NCI-H460 (cell line): ENCODE results near the gene GAREM2. TPM values are rescaled to one million over a fixed set of nuclear protein-coding genes. Genes with fewer than 3 reads are reported as not detected.
"Not testable (repeated sequence)": the region's sequence is repeated elsewhere in the genome, so short reads cannot be mapped to it uniquely, and the experiment has no call there.

Experiments used
- DNase-seq: peaks from one replicate; pipeline ENCODE4 v3.0.0-alpha.2; 2016; ENCODE audit warnings: low read depth; ENCODE audit errors: extremely low read depth
- polyA plus RNA-seq: library from polyadenylated mRNA; depleted of rRNA; stranded (reverse); fragments of >200 nt; gene quantifications from 2 replicates; pipeline ENCODE4 v1.2.3, GENCODE V29; 2014; cell fraction: nucleus; rRNA removed
- total RNA-seq: library from RNA; depleted of rRNA; stranded (reverse); fragments of >200 nt; shearing (Covaris generic); gene quantifications from 2 replicates; pipeline ENCODE4 v1.2.3, GENCODE V29; 2014; rRNA removed

The GAREM2 gene
- 5.5 and 5.7 TPM in 2 replicates for total RNA-seq
- 5.7 and 7.4 TPM in 2 replicates for polyA plus RNA-seq

DNA sequence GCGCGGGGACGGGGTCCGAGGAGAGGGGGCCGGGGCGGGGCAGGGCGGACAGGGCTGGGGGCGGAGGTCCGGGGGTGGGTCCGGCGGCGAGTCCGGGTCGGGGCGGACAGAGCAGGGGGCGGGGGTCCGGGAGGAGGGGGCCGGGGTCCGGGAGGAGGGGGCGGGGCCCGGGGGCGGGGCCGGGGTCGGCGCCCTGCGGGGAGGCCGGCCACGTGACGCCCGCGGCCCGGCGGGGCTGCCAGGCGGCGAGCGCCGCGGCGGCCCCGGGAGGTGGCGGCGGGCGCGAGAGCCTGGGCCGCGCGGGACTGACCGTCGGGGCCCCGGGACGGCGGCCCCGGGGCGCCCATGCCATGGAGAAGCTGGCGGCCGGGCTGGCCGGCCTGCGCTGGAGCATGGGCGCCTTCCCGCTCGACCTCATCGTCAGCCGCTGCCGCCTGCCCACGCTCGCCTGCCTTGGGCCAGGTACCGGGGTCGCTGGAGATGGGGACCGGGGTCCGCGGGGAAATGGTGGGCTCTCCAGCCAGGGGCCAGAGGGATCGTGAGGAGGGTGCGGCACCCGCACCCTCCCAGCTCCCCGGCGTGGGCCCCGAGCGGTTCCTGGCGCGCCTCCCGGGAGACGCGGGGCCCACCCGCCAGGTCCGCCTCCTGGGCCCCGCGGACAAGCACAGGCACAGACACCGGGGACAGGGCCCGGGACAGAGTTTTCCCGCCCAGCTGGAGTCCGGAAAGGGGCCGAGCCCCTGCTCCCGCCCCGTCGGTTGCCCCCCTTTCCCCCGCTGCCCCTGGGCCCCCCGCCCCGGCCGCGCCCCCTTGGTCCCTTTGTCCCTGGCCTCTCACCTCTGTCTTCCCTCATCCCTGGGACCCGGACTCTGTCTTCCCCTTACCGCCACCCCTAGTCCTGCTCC, at the start of gene GAREM2:
TSS of gene GAREM2 (plus strand) at position 218 of the 905 bp plus-strand sequence. CDS start at position 351, 133 bp downstream.
- no peak for DNase-seq

DNA sequence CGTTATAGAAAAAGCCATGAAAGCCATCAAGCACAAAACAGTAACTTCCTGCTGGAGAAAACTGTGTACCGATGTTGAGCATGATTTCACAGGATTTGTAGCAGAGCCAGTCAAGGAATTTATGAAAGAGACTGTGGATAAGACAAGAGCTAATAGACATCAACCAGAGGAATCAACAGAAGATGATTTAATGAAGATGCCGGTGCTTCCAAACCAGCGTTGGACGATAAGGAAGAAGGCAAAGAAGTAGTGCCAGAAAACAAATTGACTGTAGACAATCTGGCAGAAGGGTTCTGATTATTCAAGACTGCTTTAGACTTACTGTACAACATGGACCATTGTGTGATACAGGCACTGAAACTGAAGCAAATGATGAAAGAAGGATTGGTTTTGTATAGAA, 49.5 kb upstream of the GAREM2 start:
- no peak for DNase-seq

DNA sequence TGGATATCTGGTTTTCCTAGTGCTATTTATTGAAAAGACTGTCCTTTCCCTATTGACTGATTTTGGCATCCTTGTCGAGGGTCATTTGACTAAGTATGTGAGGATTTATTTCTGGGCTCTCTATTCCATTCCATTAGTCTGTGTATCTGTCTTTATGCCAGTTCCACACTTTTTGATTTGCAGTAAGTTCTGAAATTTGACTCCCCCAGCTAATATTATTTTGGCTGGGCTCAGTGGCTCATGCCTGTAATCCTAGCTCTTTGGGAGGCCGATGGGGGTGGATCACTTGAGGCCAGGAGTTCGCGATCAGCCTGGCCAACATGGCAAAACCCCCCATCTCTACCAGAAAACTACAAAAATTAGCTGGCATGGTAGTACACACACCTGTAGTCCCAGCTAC, 46.8 kb upstream of the GAREM2 start:
- DNase-seq, result no peak

DNA sequence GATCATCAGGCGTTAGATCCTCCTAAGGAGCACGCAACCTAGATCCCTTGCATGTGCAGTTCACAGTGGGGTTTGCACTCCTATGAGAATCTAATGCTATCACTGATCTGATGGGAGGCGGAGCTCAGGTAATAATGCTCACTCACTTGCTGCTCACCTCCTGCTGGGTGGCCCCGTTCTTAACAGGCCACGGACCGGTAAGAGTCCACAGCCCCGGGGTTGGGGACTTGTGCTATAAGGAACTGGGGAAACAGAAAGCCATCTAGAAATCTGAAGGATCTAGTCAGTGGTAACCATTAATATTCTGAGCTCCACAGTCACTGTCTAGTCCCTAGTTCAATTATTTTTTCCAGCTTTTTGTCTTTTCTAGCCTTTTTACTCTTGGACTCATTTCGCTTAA, 44.7 kb upstream of the GAREM2 start:
- DNase-seq, result no peak

DNA sequence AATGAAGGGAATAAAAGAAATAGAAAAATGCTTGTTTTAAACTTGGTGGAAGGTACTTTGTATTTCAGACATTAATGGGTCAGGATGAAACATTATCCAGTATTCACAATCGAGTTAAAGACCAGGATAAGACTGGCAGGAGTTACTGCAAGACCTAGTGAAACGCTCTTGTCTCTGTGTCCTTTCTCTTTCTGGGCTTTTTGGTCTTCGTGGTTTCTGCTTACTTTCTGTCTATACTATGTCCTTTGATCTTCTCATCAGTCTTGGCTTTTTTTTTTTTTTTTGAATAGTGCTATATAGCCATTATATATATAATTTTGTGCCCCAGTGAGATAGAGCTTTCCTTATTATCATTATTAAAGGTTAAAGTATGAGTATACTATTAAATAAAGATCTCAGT, 42.1 kb upstream of the GAREM2 start:
- DNase-seq, result no peak

DNA sequence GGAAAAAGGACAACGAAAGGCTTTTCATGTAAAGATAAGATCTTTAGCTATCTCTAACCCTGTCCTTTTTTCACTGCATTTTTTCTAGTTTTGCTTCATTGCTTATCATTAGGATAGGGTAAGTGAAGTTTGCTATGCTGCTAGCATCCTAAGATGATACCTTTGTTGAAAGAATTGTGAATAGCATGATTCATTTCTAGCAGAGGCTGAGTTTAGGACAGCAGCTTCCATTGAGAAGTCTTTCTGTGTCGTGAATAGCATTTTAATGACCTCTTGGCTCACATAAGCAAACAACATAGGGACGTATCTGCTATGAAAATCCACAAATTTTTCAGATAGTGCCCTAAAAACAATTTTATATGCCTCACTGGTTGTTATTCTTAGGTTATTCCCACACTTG, 36.4 kb upstream of the GAREM2 start:
- DNase-seq, result no peak

DNA sequence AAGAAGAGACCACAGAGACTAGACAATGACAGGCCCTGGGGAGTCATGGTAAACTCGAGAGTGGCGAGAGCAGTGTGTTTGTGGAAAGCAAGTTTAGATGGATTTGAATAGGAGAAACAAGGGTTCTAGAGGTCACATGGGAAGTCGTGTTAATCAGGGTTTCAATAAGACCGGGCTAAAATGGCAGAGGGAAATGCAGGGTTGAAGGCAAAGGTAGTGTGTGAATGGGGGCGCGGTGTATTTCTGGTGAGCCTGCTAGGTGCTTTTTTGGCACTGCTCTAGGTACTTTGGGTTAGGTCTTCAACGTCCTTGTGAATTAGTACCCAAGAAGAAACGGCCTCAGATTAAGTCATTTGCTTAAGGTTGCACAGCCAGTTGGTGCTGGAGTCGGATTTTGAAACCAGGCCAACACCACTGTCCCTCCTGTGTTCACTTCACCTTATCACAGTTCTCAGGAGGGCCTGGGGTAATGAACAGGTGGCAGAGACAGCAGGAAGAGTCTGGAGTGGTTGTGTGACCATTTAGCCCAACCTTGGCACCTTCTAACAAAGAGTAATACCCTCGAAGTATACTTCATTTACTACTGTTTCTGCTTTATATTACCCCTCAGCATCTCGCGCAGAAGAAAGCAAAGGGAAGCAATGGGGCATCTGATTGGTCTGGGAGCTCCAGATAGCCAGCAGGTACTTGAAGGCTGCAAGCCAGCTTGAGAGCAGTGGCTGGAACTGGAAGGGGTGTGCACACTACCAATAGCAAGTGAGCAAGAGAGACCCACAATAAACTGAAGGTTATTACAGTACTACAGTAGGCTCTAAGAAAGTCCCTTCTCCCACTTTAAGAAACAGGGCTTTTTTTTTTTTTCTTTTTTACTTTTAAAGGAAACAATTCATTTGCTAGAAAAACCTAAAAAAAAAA, 33.4 kb upstream of the GAREM2 start:
- no peak for DNase-seq

DNA sequence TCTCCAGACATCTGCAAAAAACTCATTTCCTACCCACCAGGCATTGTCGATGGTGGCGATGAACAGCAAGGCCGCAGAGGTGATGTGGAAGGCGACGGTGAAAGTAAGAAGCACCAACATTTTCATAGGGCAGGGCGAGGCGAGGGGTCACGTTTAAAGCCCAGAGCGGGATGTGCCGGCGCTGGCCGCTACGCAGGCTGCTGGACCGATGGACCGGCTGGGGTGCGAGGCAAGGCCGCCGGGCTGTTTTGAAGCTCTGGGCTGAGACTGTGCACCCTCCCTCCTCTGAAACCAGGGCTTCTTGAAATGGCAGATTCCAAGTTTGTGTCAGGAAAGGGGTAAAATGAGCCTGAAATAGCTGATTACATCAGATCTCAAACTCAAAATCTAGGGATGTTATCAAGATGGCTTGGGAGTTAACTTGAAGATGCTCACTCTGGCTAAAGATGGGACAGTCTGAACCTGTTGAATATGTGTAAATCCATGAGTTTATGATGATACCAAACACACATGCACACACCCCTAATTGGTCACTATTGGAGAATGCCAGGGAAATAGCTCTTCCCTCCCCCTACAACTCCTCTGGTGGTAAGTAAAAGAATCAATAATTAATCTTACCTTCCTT, 31.6 kb upstream of the GAREM2 start:
- DNase-seq, result no peak

DNA sequence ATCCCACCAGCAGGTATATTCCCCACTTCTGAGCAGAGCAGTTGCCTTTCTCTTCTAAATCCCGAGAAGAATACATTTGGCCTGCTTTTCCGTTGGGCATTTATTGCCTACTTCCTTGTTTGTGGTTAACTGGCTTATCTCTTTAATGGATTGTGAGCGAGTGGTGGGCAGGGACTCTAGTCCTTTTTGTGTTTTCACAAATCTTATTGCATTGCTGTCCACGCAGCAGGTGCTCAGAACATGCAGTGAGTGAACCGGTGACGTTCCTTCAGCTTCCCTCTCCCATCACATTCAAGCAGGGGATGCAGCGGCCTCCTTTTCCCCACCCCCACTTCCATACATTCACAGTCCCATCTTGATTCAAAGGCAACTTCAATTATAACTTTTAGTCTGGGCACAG, 28.9 kb upstream of the GAREM2 start:
- DNase-seq, result no peak

DNA sequence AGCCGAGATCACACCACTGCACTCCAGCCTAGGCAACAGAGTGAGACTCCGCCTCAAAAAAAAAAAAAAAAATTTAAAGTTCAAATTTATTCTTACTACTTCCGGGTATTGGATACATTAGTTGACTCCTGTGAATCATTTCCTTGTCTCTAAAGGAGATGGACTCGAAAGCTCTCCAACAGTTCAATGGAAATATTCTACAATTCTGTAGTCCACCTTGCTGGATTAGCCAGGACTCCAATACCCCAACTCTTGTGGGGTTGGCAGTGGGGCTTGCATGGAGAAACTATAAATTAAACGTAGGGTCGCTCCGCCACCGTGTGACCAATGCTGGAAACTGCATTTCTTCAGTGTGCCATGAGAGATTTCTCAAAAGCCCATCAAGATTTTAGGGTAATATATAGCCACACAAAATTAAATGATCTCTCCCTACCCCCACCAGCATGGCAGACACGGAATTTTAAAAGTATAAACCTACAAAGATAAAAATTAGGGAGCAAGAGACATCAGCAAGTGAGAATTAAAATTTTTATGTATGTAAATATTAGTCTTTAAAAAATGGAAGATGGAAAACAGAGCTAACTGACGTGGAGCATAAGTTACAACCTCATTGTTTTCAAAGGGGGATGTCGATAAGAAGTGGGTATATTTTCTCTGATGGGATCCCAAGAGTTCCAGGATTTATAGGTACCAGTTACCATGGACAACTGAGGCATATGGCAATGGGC, 27.8 kb upstream of the GAREM2 start:
- peak; percentile 71 for DNase-seq

DNA sequence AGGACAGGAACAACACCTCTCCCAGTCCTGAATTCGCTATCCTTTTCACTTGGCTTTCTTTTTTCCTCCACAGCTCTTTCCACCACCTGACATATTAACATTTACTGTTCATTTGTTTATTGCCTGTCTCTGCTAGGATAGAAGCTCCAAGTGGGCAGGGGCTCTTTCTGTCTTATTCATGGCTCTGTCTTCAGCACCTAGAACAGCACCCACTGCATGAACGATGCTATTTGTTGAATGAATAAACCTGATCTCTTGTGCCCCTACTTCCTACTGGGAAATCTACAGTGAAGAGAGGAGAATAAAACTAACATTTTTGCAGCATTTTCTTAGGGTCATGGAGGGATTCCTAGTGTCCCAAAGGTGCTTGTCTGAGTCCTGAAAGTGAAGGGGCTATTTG, 24.4 kb upstream of the GAREM2 start:
- DNase-seq, result no peak

DNA sequence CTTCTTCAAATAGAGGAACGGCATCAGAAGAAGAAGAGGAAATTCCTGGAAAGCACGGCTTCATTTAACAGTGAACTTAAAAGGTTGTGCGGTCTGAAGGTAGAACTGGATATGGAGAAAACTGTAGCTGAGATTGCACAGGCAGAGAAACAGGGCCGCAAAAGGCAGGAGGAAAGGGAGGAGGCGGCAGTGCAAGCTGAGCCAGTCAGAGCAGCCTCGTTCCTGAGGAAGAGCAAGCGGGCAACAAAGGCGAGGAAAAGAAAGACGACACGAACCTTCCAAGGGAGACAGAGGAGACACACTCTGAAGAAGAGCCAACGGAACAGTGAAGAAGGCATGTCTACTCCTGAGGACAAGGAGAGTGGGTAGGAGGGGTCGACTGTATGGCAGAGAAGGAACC, 22.6 kb upstream of the GAREM2 start:
- DNase-seq, result no peak

DNA sequence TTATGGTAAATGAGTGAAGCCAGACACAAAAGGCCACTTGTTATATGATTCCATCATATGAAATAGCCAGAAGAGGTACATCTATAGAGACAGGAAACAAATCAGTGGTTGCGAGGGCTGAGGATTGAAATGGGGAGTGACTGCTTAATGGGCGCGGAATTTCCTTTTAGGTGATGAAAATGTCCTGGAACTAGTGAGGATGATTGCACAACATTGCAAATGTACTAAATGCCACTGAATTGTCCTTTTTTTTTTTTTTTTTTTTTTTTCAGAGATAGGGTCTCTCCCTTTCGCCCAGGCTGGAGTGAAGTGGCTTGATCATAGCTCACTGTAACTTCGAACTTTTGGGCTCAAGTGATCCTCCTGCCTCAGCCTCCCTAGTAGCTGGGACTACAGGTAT, 15.3 kb upstream of the GAREM2 start:
- no peak for DNase-seq

DNA sequence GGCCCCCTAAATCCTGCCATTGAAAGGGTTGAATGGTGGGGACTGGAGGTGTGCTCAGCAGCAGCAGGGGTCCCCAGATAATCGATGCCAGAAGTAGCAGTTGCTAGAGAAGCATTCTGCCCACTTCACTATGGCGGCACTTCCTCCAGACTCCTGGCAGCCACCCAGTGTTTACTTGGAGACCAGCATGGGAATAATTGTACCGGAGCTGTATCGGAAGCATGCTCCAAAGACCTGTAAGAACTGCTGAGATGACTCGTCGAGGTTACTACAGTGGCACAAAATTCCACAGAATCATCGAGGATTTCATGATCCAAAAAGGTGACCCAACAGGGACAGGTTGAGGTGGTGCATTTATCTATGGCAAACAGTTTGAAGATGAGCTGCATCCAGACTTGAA, 11.0 kb upstream of the GAREM2 start:
- DNase-seq, result no peak

DNA sequence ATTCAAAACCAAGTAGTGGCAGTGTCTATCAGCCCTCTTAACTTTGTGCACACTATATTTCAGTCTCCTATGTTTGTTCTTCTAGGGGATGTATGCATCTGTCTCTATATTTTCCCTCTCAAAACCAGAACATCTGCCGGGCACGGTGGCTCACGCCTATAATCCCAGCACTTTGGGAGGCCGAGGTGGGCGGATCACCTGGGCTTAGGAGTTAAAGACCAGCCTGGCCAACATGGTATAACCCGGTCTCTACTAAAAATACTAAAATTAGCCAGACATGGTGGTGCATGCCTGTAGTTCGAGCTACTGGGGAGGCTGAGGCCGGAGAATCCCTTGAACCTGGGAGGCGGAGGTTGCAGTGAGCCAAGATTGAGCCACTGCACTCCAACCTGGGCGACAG, 9.9 kb upstream of the GAREM2 start:
- no peak for DNase-seq

DNA sequence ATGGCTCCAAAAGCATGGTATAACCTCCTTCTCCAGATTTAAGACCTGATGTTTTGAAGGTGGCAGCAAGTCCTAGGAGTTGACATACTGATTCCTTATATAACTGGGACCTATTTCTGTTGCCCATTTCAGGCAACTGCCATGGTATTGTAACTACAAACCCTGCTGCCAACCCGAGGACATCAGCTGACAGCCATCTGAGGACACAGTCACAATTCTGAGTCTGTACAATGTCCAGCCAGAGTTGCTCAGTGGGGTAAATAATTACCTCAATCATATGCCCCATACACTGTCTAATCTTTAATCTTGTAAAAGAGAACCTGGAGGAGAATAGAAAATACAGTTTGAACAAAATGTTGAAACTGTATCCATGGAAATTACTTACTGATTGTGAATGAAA, 8.7 kb upstream of the GAREM2 start:
- no peak for DNase-seq

DNA sequence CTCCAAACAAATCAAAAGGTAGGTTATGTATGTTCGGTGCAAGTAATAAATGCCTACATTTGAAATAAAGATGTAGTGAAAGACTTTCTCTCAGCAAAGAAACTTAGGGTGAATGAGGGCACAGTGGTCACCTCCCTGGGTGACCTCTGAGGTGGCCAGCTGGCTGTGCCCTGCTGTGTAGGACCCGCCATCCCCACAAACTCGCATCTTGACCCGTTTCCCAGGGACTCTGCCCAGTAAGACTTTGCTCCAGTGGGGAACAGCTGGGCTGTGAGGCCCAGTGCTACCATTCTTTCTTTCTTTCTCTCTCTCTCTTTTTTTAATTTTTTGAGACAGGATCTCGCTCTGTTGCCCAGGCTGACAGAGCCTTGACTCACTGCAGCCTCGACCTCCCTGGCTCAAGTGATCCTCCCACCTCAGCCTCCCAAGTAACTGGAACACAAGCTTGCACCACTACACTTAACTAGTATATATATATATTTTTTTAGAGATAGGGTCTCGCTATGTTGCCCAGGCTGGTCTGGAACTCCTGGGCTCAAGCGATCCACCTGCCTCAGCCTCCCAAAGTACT, 8.2 kb upstream of the GAREM2 start:
- DNase-seq, result no peak

DNA sequence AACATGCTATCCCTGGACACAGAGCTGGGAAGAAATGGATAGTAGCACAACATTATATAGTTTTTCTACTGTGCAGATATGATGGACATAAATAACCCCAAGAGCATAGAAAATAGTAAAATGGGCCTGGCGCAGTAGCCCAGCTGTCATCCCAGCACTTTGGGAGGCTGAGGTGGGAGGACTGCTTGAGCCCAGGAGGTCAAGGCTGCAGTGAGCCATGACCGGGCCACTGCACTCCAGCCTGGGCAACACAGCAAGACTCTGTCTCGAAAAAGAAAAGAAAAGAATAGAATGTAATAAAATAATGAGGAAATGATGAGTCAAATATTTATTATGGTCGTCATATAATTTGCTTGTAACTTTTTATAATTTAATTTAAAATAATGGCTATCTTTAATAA, 7.5 kb upstream of the GAREM2 start:
- DNase-seq, result no peak

DNA sequence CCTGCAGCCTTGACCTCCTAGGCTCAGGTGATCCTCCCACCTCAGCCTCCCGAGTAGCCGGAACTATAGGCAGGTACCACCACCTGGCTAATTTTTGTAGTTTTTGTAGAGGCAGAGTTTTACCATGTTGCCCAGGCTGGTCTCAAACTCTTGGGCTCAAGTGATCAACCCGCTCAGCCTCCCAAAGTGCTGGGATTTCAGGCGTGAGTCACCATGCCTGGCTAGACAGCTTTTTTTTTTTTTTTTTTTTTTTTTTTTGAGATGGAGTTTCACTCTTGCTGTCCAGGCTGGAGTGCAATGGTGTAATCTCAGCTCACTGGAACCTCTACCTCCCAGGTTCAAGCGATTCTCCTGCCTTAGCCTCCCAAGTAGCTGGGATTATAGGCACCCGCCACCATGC, 6.3 kb upstream of the GAREM2 start:
- DNase-seq, result not testable (repeated sequence)

DNA sequence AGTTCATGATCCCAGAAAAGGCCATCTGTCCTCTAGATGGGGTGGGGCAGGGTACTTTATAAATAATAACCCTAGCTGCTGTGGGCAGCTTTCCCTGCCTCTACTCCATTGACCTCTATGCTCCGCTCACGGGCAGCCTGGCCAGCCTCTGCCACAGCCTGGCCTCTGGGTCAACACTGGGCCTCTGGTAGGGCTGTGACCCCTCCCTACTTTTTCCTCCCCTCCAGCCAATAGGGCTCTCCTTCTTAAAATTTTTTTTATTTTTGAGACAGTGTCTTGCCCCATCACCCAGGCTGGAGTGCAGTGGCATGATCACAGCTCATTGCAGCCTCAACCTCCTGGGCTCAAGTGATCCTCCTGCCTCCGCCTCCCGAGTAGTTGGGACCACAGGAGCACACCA, 4.1 kb upstream of the GAREM2 start:
- DNase-seq, result no peak
